PC-3 (cell line): ENCODE data around the gene CENPE.

Experiments
- CTCF ChIP-seq: fragments of 300-600 bp; sonication (generic); conservative IDR thresholded peaks from 2 replicates; pipeline ENCODE4 v1.5.1; 2017; ENCODE audit warnings: antibody characterized with exemption, low read depth, mild to moderate bottlenecking, low read length
- EZH2 ChIP-seq: fragments of 300-600 bp; sonication (generic); IDR thresholded peaks from one replicate; pipeline ENCODE4 v1.6.1; 2017; ENCODE audit warnings: antibody characterized with exemption, mild to moderate bottlenecking, low read length; ENCODE audit not compliant: unreplicated experiment
- EZH2phosphoT487 ChIP-seq: fragments of 300-600 bp; sonication (generic); IDR thresholded peaks from 2 replicates; pipeline ENCODE4 v1.6.1; 2018; ENCODE audit warnings: mild to moderate bottlenecking, antibody characterized with exemption, low read length, borderline replicate concordance

- TF ChIP-seq CTCF (no peak), EZH2 (no peak), EZH2phosphoT487 (no peak)
Measured at GRCh38 chr4:103201724-103202123, 3.6 kb upstream of the CENPE start.
